Ascending aorta (tissue), 2 donors: ENCODE results near the gene GPHN. TPM values are rescaled to one million over a fixed set of nuclear protein-coding genes. Genes with fewer than 3 reads are reported as not detected.

Experiments used
- DNase-seq, 2 donors: peaks; one replicate each; pipeline ENCODE4 v3.0.0-alpha.2; 2019; ENCODE audit warnings: low spot score in 2 of 2
- H3K27ac ChIP-seq, 2 donors: fragments of 200-600 bp; sonication (generic); one replicate each; pipeline ENCODE4 v1.5.1; 2016 to 2017; ENCODE audit warnings: mild to moderate bottlenecking in 1 of 2
- H3K27me3 ChIP-seq: fragments of 200-600 bp; sonication (generic); one replicate; pipeline ENCODE4 v1.5.1; 2017
- H3K36me3 ChIP-seq, 2 donors: fragments of 200-600 bp; sonication (generic); one replicate each; pipeline ENCODE4 v1.5.1; 2016
- H3K4me1 ChIP-seq, 2 donors: fragments of 200-600 bp; sonication (generic); one replicate each; pipeline ENCODE4 v1.5.1; 2016 to 2017; ENCODE audit warnings: mild to moderate bottlenecking in 1 of 2
- H3K4me3 ChIP-seq, 2 donors: fragments of 200-600 bp; sonication (generic); one replicate each; pipeline ENCODE4 v1.5.1; 2016 to 2017; ENCODE audit warnings: mild to moderate bottlenecking in 1 of 2
- H3K9me3 ChIP-seq, 2 donors: fragments of 200-600 bp; sonication (generic); one replicate each; pipeline ENCODE4 v1.5.1; 2016
- intact Hi-C: fragments of 100-400 bp; cut with DNase I; formaldehyde crosslinking; loops from one replicate; pipeline ENCODE4 v1.15.1; 2023
- total RNA-seq: library from RNA; depleted of rRNA; stranded (reverse); fragments of >200 nt; gene quantifications from one replicate; pipeline ENCODE4 v1.1.0, GENCODE V29; 2016
- TF ChIP-seq, protein P1 (sequence below), 3 experiments: fragments of 200-600 bp in 2 of 3; fragments of 450-650 bp in 1 of 3; sonication (generic) in 2 of 3; IDR thresholded peaks; one replicate each; pipeline ENCODE4 v1.5.1; 2016 to 2019; ENCODE audit warnings: antibody characterized with exemption in 3 of 3, mild to moderate bottlenecking in 1 of 3, moderate library complexity in 1 of 3

GPHN gene
- total RNA-seq, 1 donor from 2014 or later = 3.3 TPM

DNA sequence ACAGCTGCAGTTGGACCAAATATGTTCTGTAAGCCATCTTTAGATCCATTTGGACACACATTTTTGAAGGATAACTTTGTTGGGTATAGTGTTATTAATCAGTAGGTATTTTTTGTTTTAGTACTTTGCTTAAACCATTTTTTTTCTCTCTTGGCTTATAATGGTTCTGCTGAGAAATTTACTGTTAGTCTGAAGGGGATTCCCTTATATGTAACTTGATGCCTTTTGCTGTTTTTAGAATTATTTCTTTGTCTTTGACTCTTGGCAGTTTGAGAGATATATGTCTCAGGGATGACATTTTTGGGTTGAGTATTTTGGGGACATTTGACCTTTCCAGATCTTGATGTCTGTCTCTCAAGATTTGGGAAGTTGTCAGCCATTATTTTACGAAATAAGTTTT is 169.8 kb downstream of the GPHN start:
- no peak for DNase-seq
- intact Hi-C loops = no loop called here
- Histone ChIP-seq H3K36me3 (no peaks in the 10 kb centered on the region), H3K27me3 (no peaks in the 10 kb centered on the region), H3K27ac (no peak overlapping the region), H3K4me1 (no peaks in the 10 kb centered on the region), H3K4me3 (no peak overlapping the region), H3K9me3 (peaks cover 11 to 72% of the 10 kb centered on the region in 2 donors)
- TF ChIP-seq, protein P1, sequence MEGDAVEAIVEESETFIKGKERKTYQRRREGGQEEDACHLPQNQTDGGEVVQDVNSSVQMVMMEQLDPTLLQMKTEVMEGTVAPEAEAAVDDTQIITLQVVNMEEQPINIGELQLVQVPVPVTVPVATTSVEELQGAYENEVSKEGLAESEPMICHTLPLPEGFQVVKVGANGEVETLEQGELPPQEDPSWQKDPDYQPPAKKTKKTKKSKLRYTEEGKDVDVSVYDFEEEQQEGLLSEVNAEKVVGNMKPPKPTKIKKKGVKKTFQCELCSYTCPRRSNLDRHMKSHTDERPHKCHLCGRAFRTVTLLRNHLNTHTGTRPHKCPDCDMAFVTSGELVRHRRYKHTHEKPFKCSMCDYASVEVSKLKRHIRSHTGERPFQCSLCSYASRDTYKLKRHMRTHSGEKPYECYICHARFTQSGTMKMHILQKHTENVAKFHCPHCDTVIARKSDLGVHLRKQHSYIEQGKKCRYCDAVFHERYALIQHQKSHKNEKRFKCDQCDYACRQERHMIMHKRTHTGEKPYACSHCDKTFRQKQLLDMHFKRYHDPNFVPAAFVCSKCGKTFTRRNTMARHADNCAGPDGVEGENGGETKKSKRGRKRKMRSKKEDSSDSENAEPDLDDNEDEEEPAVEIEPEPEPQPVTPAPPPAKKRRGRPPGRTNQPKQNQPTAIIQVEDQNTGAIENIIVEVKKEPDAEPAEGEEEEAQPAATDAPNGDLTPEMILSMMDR (IDR thresholded peaks at IDR 0.05) = no peak

- H3K9me3 ChIP-seq = peaks cover 11 to 50% of the 10 kb centered on the region in 2 donors
- no peaks in the 10 kb centered on the region for H3K4me1 ChIP-seq
- no peaks in the 10 kb centered on the region for H3K36me3 ChIP-seq
- H3K4me3 ChIP-seq = no peak overlapping the region
- H3K27ac ChIP-seq = no peak overlapping the region
- no peak for DNase-seq
- no peaks in the 10 kb centered on the region for H3K27me3 ChIP-seq
- intact Hi-C loops = no loop called here
- TF ChIP-seq, protein P1 (IDR thresholded peaks at IDR 0.05) = no peak
Measured at GRCh38 chr14:66680216-66680615, 172.3 kb downstream of the GPHN start.

DNA sequence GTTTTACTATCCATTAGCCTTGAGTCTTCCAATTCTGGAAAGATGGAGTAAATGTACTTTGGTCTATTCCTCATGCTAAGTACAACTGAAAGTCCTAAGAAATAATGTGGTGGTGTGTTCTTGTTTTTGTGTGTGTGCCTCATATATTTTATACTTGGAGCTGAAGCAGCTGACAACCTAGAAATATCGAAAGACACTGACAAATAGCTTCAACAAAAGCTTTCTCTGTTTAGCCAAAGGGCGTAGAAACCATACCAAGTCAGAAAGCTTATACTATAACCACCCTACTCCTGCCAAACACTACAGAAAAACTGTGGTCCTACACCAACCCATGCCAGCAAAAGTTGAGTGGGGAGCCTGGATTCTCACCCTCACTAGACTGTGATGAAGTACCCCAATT is 188.4 kb downstream of the GPHN start:
- no peak for DNase-seq
- no peak overlapping the region for H3K27ac ChIP-seq
- peaks cover 0 to 5% of the 10 kb centered on the region in 2 donors for H3K9me3 ChIP-seq
- H3K4me3 ChIP-seq = no peak overlapping the region
- TF ChIP-seq, protein P1 (IDR thresholded peaks at IDR 0.05) = no peak
- H3K27me3 ChIP-seq = no peaks in the 10 kb centered on the region
- no peaks in the 10 kb centered on the region for H3K36me3 ChIP-seq
- no peaks in the 10 kb centered on the region for H3K4me1 ChIP-seq
- intact Hi-C loops = no loop called here

- DNase-seq = no peak
- Histone ChIP-seq H3K4me1 (no peaks in the 10 kb centered on the region), H3K27me3 (no peaks in the 10 kb centered on the region), H3K27ac (no peak overlapping the region), H3K9me3 (peaks cover 0 to 5% of the 10 kb centered on the region in 2 donors), H3K36me3 (no peaks in the 10 kb centered on the region), H3K4me3 (no peak overlapping the region)
- intact Hi-C loops = no loop called here
- TF ChIP-seq, protein P1 (IDR thresholded peaks at IDR 0.05) = no peak
Measured at GRCh38 chr14:66698503-66698902, 190.6 kb downstream of the GPHN start.

- TF ChIP-seq, protein P1 (IDR thresholded peaks at IDR 0.05) = no peak
- H3K4me3 ChIP-seq = no peak overlapping the region
- peaks cover 0 to 26% of the 10 kb centered on the region in 2 donors for H3K9me3 ChIP-seq
- H3K27me3 ChIP-seq = no peaks in the 10 kb centered on the region
- no peaks in the 10 kb centered on the region for H3K4me1 ChIP-seq
- intact Hi-C loops = no loop called here
- H3K36me3 ChIP-seq = no peaks in the 10 kb centered on the region
- H3K27ac ChIP-seq = no peak overlapping the region
- no peak for DNase-seq
Measured at GRCh38 chr14:66701813-66702212, 193.9 kb downstream of the GPHN start.

DNA sequence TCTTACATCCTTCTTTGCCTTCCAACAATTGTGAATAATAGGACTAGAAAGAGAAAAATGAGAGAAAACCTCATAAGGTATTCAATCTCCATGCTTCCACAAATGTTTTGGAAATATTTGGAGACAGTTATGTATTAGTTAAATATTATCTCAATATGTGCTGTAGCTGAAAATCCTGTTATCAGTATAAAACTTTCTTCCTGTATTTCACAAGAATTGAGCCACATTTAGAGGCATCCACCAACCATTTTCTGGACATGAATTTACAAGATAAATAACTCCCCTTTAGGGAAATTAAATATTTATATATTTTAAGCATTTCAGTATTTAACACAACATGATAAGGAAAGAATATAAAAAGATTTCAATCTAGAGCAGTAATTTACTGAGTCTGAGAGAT is 200.3 kb downstream of the GPHN start:
- H3K4me3 ChIP-seq = no peak overlapping the region
- intact Hi-C loops = no loop called here
- TF ChIP-seq, protein P1 (IDR thresholded peaks at IDR 0.05) = no peak

More for the DNA sequence above, 200.3 kb downstream of the GPHN start:
- no peaks in the 10 kb centered on the region for H3K27me3 ChIP-seq
- no peaks in the 10 kb centered on the region for H3K4me1 ChIP-seq
- no peaks in the 10 kb centered on the region for H3K36me3 ChIP-seq
- no peak overlapping the region for H3K27ac ChIP-seq
- DNase-seq = no peak
- H3K9me3 ChIP-seq = peaks cover 3 to 29% of the 10 kb centered on the region in 2 donors
